AG08395 (cell line): ENCODE measurements around the gene XRCC3.

Experiments used
- DNase-seq: peaks from one replicate; pipeline ENCODE4 v3.0.0; 2012; ENCODE audit warnings: mixed read lengths, low spot score

The XRCC3 gene

DNA sequence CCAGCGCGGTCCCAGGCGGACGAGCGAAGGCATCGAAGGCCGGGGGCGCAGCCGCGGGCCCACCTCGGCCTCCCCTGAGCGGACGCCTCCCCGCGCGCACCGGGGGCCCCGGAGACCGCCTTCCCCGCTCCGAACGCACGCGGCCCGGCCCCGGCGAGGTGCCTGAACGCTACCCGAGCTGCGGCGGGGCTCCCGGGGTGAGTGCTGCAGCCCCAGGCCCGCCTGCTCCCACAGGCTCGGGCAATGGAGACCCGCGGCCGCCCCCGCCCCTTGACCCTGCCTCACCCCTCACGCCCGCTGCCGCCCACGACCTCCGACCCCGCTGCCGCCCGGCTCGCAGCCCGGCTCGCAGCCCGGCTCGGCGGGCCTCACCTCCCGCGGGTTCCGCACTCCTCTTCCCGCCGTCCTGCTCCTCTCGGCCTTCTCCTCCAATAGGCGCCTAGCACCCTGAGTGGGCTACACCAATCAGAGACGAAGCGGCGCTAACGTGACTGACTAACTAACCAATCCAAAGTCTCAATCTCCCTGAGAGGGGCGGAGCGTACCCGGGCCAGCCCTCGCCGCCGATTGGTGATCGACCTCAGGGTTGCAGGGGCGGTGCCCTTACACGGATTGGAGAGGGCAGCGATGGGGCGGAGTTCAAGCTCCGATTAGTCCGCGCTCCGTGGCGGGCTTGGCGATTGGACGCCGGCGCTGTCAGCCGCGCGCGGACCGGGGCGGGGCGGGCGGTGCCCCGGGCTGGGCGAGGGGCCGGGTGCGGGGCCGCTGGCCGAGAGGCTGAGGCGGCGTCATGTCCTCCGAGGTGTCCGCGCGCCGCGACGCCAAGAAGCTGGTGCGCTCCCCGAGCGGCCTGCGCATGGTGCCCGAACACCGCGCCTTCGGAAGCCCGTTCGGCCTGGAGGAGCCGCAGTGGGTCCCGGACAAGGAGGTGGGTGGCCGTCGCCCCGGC lies at the start of gene XRCC3, which contains the start of gene ZFYVE21:
Gene XRCC3, minus strand, starts transcription at position 400 of the 949 bp plus-strand sequence. CDS start 4,364 bp downstream, outside the sequence.
Gene ZFYVE21, plus strand, starts transcription at position 759 of the 949 bp plus-strand sequence. Its CDS starts 32 bp downstream, at position 791.
- DNase-seq = peak; percentile 100

DNA sequence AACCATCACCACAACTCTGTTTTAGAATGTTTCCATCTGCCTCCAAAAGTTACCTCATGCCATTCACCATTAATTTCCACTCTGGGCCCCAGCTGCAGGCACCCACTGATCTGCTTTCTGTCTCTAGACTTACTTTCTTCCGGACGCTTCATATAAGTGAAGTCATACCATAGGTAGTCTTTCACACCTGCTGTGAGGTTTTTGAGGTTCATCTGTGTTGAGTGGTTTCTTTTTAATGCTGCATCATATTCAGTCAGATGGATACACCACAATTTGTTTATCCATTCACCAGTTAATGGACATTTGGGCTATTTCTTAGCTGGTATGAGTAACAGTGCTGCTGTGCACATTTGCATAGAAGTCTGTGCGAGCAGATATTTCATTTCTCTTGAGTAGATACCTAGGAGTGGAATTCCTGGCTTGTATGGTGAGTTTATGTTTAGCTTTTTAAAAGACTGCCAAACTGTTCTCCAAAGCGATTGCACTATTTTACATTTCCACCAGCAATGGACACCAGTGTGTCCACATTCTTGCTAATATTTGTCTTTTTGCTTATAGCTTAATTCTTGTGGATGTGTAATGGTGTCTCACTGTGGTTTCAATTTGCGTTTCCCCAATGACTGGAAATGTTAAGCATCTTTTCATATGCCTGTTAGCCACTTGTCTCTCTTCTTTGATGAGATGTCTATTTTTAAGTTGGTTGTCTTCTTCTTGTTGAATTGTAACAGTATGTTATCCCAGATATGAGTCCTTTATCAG lies 48.7 kb upstream of the XRCC3 start:
- DNase-seq = no peak

DNA sequence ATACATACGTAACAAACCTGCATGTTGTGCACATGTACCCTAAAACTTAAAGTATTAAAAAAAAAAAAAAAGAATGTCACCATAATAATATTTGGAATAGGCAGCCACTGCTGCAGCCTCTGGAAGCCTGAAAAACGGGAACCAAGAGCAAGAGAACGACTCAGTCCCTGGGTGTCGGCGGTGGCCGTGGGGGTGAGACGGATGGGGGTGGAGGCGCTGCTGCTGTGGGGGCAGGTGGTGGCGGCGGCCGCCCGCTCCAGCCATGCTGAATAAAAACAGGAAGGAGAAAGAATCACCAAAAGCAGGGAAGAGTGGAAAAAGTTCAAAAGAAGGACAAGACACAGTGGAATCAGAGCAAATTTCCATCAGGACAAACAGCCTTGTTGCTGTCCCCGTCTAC lies 47.3 kb upstream of the XRCC3 start:
- no peak for DNase-seq

DNA sequence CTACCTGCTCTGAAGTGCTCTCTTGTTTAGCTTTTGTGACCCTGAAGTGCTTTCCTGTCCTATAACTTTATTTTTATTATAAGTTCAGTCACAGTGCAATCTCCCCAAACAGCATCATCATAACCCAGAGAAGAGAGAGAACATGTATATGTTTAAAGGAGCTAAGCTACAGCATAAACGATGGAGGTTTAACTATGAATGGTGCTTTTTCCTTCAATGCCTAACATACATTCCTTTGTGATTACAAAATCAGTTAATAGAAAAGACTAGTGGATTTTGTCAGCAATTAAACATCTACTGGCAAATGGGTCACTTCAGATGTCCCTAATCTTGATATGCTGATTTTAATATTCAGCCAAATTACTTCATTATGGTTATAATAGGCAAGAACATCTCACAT lies 46.8 kb upstream of the XRCC3 start:
- peak; percentile 25 for DNase-seq

DNA sequence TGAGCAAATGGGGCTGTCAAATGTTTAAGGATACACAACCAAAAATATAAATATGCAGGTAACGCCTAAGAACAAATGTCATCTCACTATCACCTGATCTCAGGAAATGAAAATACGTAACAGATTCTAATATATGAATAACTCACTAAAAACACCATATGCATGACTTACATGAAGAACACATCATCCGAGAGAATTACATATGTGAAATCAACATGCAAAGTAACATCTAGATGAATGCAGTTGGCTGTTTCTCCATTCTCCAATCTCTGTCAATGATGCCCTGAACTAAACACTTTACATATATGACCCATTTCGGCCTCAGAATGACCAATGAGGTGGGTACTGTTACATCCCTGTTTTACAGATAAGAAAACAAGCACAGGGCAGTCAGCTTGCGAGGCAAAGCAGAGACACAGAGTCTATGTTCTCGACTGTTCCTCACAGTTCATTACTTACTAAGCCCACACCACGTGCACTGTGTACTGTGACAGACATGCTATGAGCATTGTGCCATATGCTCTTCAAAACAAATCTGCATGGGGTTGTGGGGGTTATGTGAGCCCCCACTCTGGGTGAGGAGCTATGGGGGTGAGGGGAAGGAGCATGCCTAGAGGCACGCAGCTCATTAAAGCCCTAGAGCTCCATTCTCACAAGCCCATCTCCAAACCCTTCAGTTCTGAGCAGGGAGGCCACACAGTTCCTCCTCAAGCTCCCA lies 43.0 kb upstream of the XRCC3 start:
- no peak for DNase-seq

DNA sequence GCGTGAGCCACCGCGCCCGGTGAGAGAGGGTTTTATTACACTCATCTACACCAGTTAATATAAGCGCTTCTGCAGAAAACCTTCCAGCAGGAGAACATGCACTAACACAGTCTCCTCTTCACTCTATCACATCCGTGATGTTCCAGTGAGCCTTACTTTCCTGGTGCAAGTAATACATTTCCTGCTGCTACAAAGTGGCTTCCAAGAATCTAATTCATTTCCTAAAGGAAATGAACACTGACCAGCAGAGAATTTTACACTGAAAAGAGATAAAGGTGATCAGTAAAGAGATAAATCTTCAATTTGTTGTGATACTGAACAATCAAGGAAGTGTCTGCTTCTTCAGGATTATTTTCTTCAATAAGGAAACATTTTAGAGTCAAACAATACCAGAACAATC lies 39.8 kb upstream of the XRCC3 start:
- DNase-seq = no peak

DNA sequence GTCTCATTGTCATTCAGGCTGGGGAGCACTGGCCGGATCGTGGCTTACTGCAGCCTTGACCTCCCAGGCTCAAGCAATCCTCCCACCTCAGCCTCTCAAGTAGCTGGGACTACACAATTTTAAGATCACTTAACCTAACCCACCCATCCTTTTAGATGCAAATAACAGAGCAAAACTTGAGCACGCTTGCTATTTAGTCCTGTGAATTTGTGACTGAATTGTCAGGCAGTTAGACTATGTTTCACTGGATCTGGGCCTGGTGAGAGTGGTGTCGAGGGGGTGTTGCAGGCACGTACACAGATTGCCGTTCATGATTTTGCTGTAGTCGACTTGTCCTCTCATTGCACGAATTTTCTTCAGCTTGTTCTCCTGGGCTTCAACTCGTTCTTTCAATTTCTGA lies 38.5 kb upstream of the XRCC3 start:
- DNase-seq = no peak

DNA sequence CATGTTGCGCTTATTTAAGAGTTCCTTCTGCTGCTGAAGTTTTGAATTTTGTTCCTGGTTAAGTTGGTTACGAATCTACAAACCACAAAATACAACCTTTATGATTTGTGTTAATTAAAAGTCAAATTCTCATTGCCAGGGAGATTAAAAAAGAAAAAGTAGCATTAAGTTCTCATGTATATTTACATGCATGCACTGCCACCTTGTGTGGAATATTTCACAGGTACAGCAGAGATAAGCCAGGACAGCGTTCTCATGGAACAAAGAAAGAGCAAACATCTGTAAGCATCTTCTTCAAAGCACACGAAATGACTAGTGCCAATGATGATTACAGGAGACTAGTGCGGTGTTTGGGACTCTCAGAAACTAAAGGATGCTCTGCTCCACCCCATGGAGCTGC lies 34.6 kb upstream of the XRCC3 start:
- no peak for DNase-seq

DNA sequence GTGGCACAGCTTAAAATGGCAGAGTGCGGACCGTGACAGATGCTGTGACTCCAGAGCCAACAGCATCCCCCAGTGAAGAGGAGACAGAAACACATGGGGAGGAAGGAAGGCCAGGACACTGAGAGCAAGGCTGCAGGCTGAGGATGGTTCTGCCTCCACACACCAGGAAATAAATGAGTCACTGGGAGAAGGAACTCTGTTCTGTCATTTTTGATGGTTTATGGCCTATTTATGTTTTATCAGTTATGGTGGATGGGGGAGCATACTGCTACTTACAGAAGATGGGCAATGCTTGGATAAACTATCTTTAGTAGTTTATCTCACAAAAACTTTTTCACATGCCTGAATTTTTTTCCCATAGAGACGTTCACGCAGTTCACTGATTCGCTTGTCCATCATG lies 34.2 kb upstream of the XRCC3 start:
- DNase-seq = no peak

DNA sequence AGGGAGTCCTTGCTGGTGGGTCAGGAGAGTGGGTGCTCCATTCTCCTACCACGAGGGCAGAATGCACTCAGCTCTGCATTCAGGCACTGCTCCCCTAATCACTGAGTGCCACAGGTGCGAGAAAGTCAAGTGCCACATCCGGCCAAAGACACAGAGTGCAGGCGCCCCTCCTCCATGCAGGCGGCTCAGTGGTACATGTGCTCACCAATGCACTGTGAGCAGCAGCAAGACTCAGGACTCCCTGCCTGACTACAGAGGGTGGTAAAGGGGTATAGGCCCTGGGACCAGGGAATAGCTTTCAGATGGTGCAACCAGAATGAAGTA lies 33.2 kb upstream of the XRCC3 start:
- no peak for DNase-seq

DNA sequence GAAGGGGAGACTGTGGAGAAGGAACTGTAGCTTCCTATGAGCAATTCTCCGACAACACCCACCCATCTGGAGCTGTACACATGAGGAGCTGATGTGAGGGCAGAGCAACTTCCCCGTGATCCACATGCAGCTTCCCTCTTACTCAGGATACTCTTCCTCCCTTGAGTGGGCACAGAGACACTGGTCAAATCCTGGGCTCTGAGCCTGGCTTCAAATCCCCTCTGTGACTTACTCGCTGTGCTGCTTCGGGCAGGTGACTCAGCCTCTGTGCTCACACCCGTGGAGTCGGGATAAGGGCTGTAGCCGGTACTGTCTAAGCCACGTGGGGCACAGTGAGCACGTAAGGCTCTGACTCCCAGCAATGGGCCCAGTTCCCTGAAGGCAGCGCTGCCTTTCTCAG lies 31.4 kb upstream of the XRCC3 start:
- DNase-seq = peak; percentile 26

DNA sequence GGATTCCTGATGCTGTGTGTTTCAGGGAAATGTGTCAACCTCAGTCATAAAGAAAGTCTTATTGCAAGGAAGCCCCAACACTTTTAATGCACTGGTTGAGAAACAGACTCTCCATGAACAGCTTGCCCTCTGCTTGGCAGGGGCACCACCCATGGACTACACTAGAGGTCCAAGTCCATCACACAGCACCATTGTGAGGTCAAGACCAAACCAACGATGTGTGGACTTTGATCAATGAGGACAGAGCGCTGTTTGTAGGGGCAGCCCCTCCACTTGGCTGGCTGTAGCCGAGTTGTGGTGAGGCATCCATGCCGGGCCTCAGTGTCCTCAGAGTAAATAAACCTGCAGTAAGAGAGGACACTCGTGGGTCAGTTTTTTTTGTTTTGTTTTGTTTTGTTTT lies 30.2 kb upstream of the XRCC3 start:
- DNase-seq = no peak

DNA sequence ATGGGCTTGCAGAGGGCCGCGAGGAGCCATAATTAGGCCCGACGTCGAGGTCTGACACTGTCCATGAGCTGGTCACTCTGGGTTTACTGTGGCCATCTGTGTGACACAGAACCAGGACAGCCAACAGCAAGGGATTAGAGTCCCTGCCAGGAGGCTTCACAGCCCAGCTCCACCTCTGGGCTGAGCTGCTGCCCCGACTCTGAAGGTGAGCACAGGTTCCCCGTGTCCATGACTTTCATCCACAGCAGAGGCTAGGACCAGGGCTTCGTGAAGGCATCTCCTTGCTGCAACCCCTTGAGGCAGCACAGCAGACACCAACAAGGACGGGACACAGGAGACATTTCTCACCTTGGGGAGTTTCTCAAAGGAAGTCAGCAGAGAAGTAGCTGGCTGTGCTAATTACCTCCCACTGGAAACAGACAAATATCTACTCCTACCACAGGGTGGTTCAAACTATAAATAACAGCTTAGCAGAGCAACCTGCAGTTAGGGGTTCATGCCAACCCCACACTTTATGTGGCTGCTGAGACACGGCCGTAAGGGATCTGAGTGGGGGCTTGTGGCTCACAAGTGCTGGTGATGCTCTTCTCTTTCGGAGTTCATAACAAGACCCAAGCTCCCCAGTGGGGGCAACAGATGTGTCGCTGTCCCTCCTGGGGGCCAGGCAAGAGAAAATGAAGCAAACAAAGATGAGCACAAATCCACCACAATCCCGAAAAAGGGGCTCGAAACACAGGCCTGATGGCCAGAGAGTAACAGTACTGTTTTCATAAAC lies 29.6 kb upstream of the XRCC3 start:
- DNase-seq = no peak

DNA sequence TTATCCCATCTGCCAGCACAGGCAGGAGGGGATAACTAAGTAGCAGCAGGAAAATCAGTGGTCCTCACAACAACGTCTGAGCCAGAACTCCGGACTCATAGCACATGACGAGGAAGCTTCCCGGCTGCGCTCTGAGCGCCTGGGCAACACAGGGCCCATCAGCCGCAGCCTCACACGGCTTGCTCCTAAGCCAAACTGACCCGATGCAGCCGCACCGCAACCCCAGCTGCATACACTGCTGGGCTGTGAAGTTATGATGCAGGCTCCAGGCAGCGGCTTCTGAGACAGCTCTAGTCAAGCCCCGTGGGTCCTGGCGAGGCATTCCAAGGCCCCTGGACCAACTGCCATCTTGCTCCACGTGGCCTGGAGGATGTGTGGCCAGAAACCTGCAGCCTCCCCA lies 28.4 kb upstream of the XRCC3 start:
- no peak for DNase-seq

DNA sequence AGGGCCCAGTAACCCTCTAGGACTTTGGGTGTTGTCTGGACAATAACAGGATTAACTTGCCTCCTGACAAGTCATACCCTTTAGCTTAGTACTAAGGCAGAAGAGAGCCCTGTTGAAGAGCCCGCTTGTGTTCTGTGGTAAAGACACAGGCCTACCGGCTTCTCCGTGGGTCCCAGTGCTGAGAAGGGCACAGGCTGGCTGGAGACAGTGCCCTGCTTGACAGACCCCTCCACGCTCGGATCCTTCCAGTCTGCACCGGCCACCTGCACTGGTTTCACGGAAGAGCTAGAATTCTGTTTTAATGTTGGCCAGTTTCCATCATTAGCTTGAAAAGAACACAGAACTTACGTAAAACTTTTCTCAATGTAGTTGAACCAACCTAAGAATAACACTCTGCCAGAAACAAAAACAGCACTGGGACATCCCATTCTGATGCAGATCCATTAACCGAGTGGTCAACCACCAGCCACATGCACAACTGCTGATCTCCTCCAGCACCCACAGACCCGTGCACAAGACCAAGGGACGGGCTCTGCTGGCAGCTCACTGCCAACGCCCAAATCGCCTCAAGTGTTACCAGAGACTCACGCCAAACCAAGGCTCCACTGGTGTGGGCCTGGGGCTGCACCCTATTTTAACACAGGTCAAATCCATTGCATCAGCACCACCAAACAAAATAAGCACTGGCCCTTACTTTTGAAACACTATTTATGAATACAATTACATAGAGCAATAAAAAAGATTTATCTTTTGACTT lies 27.4 kb upstream of the XRCC3 start:
- no peak for DNase-seq

DNA sequence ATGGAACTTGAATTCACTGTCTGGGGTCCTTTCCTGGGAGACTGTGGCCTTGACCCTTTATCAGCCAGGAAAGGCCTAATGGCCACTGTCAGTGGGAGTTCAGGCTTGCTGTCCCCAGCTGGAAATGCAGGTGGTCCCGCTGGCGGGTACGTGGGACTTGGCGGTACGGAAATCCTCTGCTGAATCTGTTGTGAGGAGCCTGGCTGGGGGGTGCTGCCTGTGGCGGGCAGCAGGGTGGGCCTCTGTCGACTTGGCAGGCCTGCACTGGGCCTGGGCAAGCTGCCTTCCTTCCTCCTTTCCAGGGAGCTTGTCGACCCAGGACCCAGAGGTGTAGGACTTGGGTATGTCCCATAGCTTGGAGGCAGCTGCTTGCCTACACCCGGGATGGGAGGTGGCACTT lies 26.6 kb upstream of the XRCC3 start:
- no peak for DNase-seq

DNA sequence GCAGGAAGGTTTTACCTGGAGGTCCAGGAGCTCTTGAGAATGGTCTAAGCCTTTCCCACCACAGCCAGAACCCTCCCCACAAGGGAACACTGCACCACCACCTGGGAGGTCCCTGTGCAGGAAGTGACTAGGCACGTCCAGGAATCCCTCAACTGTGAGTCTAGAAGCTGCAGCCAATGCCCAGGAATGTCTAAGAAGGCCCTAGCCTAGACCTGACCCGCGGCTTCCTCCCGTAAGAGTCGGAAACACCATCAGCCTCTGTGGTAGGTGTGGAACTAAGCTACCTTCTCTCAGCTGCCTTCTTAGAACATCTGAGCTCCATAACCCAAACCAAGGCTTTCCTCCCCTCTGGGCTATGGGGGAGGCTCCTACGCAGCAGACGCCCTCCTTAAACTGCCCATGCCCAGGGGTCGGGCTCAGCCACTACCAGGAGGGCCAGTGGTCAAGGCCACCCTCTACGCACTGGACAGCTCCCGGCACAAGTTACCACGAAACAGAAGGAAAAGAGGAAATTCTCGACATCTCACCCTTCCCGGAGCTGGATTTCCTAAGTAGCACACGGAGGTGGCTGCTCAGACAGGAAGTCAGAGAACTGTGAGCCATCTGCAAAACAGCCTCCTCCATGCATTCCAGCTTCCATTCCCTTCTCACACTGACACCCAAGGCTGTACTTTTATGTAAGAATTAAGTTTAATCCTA lies 25.9 kb upstream of the XRCC3 start:
- DNase-seq = peak; percentile 56

DNA sequence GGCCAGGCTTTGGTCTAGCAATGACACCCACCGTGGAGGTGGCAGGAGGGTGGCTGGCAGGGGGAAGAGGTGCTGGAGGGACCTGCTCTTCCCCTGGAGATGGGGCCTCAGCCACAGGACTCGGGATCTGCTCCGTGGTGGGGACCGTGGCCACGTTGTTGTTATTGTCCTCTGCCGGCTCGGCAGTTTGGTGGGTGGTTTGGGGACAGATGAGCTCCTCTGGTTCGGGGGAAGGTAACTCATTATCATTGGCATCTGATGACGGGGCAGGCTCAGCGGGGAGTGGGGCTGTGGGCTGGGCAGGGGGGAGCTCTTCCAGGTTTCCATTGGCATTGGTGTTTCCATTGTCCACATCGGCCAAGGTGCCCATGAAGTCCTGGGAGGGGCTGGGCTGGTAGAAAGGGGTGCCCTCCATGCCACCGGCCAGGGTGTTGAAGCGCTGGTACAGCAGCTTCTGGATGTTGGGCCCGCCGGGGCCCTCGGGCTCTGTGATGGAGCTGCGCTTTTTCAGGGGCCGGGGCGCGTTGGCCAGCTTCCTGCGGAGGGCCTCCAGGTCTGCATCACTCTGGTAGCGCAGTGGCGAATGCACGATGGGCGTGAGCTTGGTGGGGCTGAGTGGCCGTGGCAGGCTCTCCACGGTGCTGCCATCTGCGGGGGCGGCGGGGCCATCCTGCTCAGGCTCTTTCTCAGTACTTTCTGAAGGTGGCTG lies 24.7 kb upstream of the XRCC3 start:
- no peak for DNase-seq

DNA sequence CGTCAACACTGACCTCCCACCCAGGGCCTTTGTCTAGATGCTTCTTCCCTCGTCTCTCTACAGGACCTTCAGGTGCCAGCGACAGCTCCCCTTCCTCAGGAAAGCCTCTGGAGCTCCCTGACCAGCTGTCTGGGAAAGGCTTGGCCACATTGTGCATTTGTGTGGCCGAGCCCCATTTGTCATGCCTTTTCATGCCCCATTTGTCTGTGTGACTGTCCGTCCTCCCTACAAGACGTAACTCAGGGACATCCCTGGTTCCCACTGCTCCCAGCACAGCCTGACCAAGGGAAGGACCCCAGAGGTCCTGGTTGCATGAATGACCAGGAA lies 24.2 kb upstream of the XRCC3 start:
- DNase-seq = no peak
